ENCODE data around the gene ALDH1A3.

Gene ALDH1A3

DNA sequence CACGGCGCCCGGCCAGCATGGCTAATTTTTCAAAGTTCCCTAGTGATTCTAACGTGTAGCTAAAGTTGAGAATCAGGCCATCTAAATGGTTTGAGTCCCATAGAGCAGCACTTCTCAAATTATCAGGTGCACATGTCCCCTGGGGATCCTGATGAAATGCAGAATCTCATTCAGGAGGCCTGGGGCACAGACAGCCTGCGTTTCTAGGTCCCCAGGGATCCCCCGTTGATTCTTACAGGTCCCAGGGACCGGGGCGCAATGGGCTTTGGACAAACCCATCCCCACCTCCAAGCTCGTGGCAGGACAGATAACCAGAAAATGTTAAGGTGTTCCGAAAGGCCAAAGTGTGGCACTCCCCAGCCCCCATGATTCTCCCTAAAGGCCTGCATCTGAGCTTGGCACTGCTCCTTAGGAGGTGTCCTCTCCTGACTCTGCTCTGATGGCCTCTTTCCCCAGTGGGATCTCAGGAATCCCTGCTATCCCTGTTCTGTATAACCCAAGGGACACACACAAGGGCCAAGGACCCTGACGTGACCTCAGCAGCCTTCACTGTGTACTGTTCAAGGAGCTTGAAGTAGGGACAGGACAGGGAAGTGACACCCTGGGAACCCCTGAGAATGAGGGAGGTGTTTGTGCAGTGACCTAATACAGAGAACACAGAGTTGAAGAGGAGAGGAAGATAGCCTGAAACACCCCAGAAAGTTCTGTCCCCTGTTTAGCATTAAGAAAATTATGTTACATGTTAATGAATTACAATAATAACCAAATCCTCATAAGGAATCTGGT lies 47.5 kb downstream of the ALDH1A3 start:
- no peak for DNase-seq

DNA sequence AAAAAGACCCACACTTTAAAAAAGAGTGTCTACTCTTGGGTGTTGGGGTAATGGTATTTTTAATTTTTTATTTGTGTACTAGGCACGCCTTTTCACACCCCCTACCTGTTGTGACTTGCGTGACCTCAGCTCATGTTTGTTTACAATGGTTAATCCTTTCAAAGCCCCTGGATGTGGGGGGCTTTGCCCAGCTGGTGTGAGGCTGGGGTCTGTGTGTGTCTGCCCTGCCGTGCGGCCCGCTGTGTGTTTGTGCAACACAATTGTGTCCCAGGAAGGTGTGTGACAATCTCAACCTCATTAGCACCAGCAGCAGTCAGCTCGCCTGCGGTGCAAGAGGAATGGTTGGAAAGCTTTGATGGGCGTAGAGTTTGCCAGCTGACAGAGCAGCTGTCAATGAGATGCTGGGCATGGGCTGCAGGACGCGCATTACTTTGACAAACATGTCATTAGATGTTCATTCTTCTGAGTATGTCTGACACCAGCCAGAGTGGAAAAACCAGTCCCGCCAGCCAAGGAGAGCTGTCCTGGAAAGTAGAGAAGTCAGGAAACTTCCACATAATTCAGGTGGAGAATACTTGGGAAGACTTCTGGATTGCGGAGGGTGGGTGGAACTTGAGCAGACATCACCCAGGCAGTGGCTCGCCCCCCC lies 49.1 kb downstream of the ALDH1A3 start:
- no peak for DNase-seq

DNA sequence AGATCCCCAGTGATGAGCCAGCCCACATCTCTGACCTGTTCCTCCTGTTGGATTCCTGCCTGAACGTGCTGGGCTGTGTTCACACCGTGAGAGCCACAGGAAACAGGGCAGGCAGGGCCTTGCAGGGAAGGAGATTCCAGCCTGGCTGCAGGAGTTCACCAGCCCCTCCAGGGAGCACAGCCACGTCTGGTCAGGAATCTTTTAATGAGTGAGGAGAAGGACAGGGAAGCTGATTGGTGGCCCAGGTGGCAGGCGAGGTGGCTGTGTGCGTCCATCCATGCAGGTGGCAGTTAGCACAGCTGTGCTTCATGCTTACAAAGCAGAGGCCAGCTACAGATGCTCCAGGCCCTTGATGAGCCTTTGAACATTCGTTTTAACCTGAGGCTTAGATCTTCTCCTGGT lies 50.0 kb downstream of the ALDH1A3 start:
- no peak for DNase-seq

DNA sequence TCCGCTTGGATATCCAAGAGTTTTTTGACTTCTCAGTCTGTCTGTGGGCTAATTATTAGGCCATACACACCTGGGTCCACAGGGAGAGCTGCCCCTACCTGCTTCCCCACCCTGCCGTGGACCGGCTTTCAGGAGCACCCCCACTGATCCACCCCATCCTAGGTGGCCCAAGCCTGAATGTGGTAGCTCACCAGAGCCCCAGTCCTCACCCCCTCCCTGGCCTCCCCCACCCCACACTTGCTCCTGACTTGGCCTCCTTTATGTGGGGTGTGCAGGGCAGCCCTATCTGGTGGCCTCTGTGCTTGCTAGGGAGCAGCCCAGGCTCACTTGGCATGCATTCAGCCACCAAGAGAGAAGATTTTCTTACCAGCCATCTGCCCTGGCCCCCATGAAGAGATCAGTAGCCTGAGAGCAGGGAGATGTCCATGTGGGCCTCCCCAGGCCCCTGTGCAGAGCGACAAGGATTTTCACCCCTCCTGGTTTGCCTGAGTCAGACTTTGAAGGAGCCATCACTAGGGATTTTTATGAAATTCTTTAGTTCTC lies 50.7 kb downstream of the ALDH1A3 start:
- DNase-seq = no peak

DNA sequence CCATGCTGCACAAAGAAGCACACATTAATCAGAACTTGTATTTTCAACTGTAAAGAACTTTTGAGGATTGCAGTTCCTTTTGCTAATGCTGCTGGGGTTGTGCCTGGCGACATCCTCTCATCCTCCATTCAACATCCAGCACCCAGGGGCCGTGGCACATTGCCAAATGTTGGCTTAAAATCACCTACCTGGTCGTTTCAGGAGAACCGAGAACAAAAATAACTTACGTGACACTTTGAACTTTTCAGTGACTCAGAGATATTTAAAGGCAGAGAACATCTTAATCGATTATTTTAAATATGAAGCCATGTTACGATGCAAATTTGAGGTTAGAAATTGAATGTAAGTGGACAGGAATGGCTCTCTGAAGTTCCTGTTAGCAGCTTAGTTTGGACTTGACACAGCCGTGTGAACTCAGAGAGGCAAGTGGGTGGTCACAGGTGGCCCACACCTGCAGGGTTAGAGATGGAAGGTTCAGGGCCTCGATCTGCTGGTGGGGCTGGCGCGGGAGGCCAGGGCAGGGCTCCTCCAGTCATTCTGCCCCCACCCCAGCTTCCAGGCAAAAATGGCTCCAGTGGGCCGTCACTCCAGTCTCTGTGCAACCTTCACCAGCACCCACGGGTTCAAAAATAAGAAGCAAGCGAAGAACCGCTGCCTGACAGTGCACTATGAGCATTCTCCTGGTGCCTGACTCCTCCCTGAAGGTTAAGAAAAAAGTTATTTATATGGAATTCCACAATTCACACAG lies 51.7 kb downstream of the ALDH1A3 start:
- DNase-seq = no peak

DNA sequence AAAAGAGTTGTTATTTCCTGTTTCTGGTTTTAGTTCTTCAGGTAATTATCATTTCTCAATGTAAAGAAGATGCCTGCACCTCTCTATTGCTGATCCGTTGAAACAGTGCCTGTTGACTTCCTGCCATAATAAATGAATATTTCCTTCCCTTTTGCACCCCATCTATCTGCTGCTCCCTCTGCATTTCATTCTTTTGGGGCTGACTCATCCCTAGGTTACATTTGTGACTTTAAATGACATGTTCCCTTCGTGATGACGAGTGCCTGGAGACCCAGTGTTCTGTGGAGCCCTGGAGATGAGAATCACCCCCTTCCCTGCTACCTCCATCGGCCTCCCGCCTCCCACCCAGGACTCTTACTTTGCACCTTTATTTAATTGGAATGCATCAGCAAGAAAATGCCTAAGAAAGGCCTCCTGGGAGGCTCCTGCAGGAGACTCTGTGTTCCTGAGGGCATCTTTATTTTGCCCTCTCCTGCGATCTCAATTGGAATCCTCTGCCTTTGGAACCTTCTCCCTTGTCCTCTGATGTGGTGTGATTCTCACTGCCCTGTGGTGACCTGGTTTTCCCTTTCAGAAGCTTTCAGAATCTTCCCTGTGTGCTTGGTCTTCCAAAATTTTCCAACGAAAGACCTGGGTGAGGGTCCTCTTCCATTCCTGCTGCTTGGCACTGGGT lies 53.2 kb downstream of the ALDH1A3 start:
- DNase-seq = no peak

DNA sequence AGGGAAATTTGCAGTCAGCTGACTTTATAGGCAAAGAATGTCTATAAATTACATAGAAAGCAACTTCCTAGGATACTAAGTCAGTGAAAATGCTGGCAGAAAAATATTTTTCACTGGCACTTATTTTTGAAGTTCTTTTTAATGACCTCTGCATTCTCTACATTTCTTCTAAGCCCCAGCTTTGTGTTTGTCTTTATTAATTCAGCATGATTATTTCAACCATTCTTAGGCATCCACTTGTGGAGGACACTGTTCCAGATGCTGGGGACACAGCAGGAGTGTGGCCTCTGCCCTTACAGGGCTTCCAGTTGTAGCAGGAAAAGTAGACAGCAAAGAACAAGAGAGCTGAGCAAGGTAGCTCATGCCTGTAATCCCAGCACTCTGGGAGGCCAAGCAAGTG lies 54.5 kb downstream of the ALDH1A3 start:
- no peak for DNase-seq

DNA sequence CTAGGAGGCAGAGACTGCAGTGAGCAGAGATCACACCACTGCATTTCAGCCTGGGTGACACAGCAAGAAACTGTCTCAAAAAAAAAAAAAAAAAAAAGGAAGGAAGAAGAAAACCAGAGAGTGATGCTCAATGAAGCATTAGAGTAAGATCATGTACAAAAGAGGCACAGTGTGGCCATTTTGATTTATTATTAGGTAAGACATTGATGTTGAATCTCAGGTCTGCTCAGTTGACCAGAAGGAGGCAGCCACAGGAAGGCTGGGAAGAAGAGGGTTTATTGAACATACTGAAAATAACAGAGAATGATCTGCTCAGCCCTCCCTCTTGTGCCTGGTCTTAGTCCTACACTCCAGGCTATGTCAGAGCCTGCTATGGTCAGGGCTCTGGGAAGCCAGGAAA lies 55.1 kb downstream of the ALDH1A3 start:
- no peak for DNase-seq

DNA sequence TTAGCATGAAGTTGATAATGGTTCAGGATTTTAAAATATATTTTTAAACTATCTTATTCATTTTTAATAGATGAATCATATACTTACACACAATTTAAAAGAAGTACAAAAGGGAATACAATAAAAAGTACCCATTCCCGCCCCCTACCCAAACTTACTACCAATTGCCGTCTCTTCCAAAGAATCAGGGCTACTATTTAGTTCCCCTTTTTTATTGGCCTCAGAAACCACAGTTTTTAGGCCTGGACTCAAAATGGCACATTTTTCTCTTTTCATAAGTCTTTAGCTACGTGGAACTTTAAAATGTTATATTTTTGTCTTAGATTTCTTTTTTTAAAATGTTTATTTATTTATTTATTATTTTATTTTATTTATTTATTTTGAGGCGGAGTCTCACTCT lies 57.5 kb downstream of the ALDH1A3 start:
- no peak for DNase-seq

DNA sequence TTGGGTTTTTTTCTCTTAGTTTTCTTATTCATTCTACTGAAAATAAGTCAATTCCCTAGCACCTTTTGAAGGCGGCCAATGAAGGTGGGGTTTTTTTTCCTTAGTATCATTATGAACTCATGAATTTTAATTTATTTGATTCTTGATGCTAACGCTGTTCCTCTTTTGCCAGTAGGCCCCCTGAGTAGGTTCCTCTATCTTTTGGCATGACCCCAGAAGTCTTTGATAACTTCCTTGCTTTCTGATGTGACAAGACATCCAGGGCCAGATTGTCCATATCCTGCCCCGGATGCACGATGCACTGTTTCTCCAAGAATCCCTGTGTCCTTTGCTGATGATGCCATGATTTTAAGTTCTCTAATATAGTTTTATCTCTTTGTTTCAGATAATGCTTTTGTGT lies 60.2 kb downstream of the ALDH1A3 start:
- no peak for DNase-seq

DNA sequence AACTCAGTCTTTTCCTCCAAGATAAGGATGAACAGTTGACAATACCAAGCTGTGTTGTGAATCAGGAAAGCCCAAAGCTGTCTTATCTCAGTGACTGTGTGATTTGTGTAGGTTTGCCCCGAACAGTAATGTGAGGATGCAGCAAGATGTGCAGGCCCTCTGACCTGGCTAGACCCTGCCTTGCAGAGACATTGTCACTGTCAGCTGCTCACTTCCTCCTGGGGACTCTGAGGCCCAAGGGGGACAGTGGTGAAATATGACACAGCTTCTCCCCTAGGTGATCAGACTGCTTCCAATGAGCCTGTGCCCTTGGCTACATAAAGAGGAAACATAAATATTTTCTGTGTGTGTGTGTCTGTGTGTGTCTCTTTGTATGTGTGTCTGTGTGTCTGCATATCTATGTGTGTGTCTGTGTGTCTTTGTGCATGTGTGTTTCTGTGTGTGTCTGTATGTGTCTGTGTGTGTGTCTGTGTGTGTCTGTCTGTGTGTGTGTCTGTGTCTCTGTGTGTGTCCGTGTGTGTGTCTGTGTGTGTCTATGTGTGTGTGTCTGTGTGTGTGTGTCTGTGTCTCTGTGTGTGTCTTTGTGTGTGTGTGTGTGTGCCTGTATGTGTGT lies 61.2 kb downstream of the ALDH1A3 start:
- no peak for DNase-seq

DNA sequence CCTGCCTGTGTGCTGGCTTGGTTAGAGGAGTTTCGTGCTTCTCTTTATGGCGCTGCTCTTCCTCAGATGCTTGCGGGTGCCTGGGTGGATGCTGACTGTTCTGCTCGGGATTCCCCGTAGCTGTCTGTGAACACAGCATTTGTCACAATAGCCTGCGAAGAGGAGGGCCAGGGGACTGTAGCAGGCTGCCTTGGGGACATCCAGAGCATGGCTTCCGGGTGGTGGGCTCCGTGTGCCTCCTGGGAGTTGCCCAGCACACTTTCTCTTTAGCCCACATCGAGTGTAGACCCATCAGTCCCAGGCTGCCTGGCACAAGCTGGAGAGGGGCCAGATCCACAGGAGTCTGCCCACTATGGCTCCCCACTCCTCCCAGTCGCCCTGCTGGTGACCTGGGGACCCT lies 61.9 kb downstream of the ALDH1A3 start:
- DNase-seq = no peak

DNA sequence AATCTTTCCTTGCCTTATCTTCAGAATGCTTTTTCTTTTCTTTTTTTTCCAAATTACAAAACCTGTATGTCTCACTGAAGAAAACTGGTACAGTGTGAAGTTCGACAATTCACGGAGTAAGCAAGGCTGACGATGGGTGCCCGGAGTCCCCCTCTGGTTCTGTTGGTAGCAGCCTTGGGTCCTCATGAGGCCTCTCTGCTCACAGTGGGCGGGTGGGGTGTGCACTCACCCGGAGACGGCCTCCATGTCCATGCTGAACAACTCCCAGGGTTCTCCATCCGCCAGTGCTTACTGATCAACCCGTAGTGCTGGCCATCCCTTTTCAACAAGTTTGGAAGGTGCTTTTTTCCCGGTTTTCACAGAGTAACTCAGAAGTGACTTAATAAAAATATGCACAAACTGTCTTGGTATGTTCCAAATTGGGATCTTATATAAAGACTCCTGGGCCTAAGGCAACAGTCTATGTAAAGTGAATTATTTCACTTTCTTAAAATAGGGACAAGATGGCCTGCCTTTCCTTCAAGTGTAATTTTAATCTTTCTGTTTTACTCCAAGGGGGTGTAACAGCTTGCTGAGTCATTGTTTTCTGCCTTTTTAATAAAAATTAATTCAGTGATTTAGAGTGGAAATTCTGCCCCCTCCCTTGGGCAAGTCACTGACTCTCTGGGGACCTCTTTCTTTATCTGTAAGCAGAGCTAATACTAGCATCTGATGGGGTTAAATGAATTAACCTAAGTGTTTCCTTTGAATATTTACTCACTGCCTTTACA lies 63.2 kb downstream of the ALDH1A3 start:
- no peak for DNase-seq

DNA sequence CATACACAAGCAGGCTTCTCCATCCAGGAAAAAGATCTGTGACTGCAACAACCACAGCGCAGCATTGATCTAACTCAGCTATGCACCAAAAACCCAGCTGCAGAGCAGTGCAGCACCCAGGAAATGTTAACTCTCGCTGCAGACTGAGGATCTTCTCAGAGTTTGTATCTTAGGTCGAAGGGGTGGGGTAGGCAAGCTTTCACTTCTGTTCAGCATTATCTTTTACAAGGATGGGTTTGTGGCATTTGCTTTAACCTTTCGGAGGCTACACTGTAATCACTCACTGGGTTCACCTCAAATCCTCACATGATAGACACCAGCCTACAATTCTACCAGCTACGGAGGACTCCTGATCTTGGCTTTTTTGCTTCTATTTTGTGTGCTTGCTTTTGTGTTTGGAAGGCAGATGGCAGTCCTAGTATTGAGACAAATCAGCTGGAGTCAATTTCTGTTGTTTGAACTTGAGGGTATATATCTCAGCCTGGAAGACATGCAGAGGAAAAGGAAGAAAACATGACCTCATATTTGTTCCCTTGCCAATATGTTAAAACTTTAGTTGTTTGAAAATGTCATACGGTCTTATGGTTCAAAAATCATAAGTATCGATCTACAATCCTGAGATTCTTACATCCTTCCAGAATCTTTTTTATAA lies 64.7 kb downstream of the ALDH1A3 start:
- DNase-seq = no peak

DNA sequence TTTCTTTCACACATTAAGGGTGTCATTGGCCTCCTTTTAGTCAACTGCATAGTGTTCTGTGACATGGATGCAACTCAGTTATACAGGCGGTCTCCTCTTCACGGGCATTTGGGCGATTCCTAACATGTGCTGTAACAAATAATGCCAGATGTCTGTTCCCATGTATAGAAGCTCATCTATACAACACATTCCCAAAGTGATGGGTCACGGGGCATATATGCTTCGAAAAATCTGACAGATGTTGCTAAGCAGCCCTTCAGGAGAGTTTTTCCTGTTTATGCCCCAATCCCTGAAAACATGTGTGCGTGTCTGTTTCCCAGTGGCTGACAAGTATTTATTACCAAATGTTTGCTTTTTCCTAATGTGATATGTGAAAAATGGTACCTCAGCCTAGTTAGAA lies 65.4 kb downstream of the ALDH1A3 start:
- DNase-seq = no peak

DNA sequence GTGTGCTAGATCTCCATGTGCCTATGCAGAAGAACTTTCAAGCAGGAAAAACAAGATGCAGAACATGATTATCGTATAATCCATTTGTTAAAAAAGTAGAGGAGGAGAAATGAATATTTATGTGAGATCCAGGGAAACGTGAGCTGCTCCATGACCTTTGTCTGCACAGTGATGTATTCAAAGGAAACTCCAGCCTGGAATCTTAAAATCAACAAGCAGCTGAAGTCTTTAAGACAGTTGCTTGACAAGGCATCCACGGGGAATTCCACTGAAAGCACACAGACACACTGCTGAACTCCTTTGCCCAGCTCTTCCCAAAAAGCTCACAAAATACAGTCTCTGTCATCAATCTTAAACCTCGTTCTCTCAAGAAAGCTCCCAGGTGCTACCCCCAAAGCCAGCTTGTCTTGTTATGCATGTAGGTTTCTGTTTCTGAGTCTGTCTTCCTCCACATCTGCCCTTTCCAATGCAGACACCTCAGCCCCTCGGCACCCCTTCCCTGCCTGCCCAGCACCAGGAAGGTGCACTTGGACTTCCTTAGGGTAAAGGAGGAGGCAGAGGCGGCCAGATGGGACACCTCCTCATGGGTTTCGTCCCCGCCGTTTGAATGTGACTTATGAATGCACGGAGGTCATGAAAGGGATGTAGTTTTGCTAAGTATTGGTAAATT lies 68.3 kb downstream of the ALDH1A3 start:
- no peak for DNase-seq

DNA sequence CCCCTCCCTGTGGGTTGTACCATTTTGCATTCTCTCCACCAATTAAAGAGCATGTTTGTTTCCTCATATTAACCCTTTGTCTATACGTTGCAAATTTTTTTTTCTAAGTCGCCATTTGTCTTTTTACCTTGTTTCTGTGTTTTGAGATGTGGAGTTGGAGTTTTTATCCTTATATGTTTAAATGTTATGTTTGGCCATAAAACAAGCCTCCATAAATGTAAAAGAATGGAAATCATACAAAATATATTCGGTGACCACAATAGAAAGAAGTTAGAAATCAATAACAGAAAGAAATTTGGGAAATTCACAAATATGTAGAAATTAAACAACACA lies 68.8 kb downstream of the ALDH1A3 start:
- no peak for DNase-seq

DNA sequence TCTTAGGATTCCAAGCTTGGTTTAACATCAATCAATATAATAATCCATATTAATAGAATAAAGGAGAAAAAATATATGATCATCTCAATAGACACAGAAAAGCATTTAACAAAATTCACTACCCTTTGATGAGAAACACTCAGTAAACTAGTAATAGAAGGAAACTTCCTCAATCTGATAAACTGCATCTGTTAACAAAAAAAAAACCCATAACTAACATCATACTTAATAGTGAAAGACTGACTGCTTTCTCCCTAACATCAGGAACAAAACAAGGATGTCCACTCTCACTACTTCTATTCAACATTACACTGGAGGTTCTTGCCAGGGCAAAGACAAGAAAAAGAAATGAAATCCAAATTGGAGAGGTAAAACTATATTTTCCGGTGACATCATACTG lies 70.1 kb downstream of the ALDH1A3 start:
- no peak for DNase-seq

DNA sequence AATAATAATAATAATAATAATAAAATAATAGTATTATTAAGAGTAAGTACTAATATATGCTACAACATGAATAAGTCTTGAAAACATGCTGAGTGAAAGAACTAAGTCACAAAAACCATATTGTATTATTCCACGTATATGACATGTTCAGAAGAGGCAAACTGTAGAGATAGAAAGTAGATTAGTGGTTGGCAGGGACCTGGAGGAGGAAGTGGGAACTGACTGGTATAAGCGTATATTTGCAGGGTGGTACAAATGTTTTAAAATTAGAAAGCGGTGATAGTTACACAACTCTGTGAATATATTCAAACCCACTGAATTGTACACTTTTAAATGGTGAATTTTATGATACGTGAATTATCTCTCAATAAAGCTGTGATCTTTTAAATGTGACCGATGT lies 72.3 kb downstream of the ALDH1A3 start:
- DNase-seq = no peak

DNA sequence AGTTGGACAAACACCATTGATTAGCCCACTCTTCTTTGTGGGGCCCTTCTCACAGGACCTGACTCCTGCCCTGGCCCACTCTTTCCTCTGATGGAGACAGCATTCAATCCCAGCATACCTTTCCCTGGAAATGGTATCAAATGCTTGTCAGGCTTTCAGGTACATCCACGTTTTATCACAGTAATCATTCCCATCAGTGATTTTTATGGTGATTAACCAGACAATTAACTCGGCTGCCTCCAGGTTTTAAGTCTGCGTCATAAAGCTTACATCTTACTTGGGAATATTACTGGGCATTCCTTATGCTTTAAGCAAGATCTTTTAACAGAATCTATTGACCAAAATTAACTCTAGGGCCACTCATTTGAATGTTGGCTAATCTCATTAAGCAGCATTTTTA lies 72.9 kb downstream of the ALDH1A3 start:
- DNase-seq = no peak
